ENCODE results near the gene MAGI2.
A peak's percentile ranks its signal among the peaks of the same experiment; 100 is the strongest.

MAGI2 gene

DNA sequence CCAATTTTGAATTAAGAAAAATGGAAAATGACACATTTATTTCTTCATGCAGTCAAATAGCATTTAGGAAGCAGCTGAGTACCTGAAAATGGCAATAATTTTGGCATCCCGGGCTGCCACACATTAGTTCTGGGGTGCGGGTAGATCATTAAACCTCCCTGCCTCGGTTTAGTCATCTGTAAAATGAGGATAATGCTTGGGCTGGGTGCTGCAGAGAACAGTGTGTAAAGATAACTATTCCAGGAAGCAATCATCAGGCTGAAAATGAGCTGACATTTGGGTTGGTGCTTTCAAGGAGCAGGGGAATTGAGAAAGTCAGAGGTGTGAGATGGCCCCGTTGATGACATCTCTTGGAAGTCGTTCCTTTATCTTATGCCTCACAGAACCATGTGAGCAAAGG lies 887.7 kb downstream of the MAGI2 start:
- Histone ChIP-seq H3K9me3 (ENCODE audit: control insufficient read depth, low read length) (no peaks in the 10 kb centered on the region), H3K18ac (ENCODE audit: low read depth in 1 of 2, low read length in 2 of 2) (peak overlapping the region in 1 of 2 experiments; percentile 34), H2BK5ac (ENCODE audit: low read depth, low read length, poor library complexity, severe bottlenecking) (no peak overlapping the region), H3K36me3 (ENCODE audit: control insufficient read depth in 1 of 2, insufficient read depth in 2 of 2, low read depth in 1 of 2, low read length in 2 of 2) (no peaks in the 10 kb centered on the region), H2BK120ac (ENCODE audit: low read depth, low read length) (no peak overlapping the region), H3K23ac (ENCODE audit: low read length in 2 of 2) (no peak overlapping the region), H2BK12ac (ENCODE audit: low read length in 2 of 2) (no peak overlapping the region), H2AFZ (ENCODE audit: low read depth, low read length) (no peak overlapping the region), H3K9ac (ENCODE audit: low read length) (no peak overlapping the region), H2BK15ac (ENCODE audit: low read depth, poor library complexity, severe bottlenecking) (no peak overlapping the region), H4K8ac (ENCODE audit: low read length) (no peak overlapping the region), H2AK5ac (ENCODE audit: low read length, severe bottlenecking) (no peak overlapping the region), H3K4me1 (ENCODE audit: control insufficient read depth, insufficient read depth, low read depth, low read length) (no peaks in the 10 kb centered on the region), H3K4me2 (ENCODE audit: low read length, poor library complexity, severe bottlenecking) (no peak overlapping the region), H4K91ac (ENCODE audit: low read length) (no peak overlapping the region), H3K4ac (ENCODE audit: low read depth in 1 of 2, low read length in 2 of 2) (no peak overlapping the region), H3K4me3 (ENCODE audit: insufficient read depth in 1 of 2, low read depth in 1 of 2, low read length in 2 of 2) (no peak overlapping the region), H3K27ac (ENCODE audit: low read length, poor library complexity, severe bottlenecking) (no peak overlapping the region), H3K79me1 (replicated peaks; ENCODE audit: low read length, poor library complexity, severe bottlenecking) (no peaks in the 10 kb centered on the region), H3K27me3 (ENCODE audit: control insufficient read depth in 1 of 2, insufficient read depth in 1 of 2, low read length in 2 of 2) (no peaks in the 10 kb centered on the region), H3K14ac (ENCODE audit: low read length in 2 of 2) (no peak overlapping the region)
- DNase-seq, result no peak
- WGBS, result 56% methylated on average over 5 of the region's 5 CpGs

- Histone ChIP-seq H4K91ac (ENCODE audit: low read length) (no peak overlapping the region), H3K27me3 (ENCODE audit: control insufficient read depth in 1 of 2, insufficient read depth in 1 of 2, low read length in 2 of 2) (no peaks in the 10 kb centered on the region), H3K14ac (ENCODE audit: low read length in 2 of 2) (no peak overlapping the region), H2AK5ac (ENCODE audit: low read length, severe bottlenecking) (no peak overlapping the region), H3K27ac (ENCODE audit: low read length, poor library complexity, severe bottlenecking) (no peak overlapping the region), H3K9me3 (ENCODE audit: control insufficient read depth, low read length) (no peaks in the 10 kb centered on the region), H2BK120ac (ENCODE audit: low read depth, low read length) (no peak overlapping the region), H4K8ac (ENCODE audit: low read length) (no peak overlapping the region), H3K4me1 (ENCODE audit: control insufficient read depth, insufficient read depth, low read depth, low read length) (no peaks in the 10 kb centered on the region), H2AFZ (ENCODE audit: low read depth, low read length) (no peak overlapping the region), H3K23ac (ENCODE audit: low read length in 2 of 2) (no peak overlapping the region), H3K79me1 (replicated peaks; ENCODE audit: low read length, poor library complexity, severe bottlenecking) (no peaks in the 10 kb centered on the region), H2BK5ac (ENCODE audit: low read depth, low read length, poor library complexity, severe bottlenecking) (no peak overlapping the region), H3K4me2 (ENCODE audit: low read length, poor library complexity, severe bottlenecking) (no peak overlapping the region), H3K4ac (ENCODE audit: low read depth in 1 of 2, low read length in 2 of 2) (no peak overlapping the region), H2BK12ac (ENCODE audit: low read length in 2 of 2) (no peak overlapping the region), H2BK15ac (ENCODE audit: low read depth, poor library complexity, severe bottlenecking) (no peak overlapping the region), H3K9ac (ENCODE audit: low read length) (no peak overlapping the region), H3K4me3 (ENCODE audit: insufficient read depth in 1 of 2, low read depth in 1 of 2, low read length in 2 of 2) (no peak overlapping the region), H3K36me3 (ENCODE audit: control insufficient read depth in 1 of 2, insufficient read depth in 2 of 2, low read depth in 1 of 2, low read length in 2 of 2) (no peaks in the 10 kb centered on the region), H3K18ac (ENCODE audit: low read depth in 1 of 2, low read length in 2 of 2) (peak overlapping the region in 1 of 2 experiments; percentile 34)
- peak; percentile 18 for DNase-seq
- WGBS, result 13% methylated on average over 5 of the region's 5 CpGs
These were observed 890.3 kb downstream of the MAGI2 start for GRCh38 chr7:78563191-78563590.

GRCh38 chr7:78562191-78562590 lies 891.3 kb downstream of the MAGI2 start:
- Histone ChIP-seq H2BK120ac (ENCODE audit: low read depth, low read length) (no peak overlapping the region), H3K4me3 (ENCODE audit: insufficient read depth in 1 of 2, low read depth in 1 of 2, low read length in 2 of 2) (no peak overlapping the region), H4K91ac (ENCODE audit: low read length) (no peak overlapping the region), H2BK15ac (ENCODE audit: low read depth, poor library complexity, severe bottlenecking) (no peak overlapping the region), H4K8ac (ENCODE audit: low read length) (no peak overlapping the region), H3K27ac (ENCODE audit: low read length, poor library complexity, severe bottlenecking) (no peak overlapping the region), H3K9ac (ENCODE audit: low read length) (no peak overlapping the region), H3K79me1 (replicated peaks; ENCODE audit: low read length, poor library complexity, severe bottlenecking) (no peaks in the 10 kb centered on the region), H3K14ac (ENCODE audit: low read length in 2 of 2) (no peak overlapping the region), H2AK5ac (ENCODE audit: low read length, severe bottlenecking) (no peak overlapping the region), H3K36me3 (ENCODE audit: control insufficient read depth in 1 of 2, insufficient read depth in 2 of 2, low read depth in 1 of 2, low read length in 2 of 2) (no peaks in the 10 kb centered on the region), H3K27me3 (ENCODE audit: control insufficient read depth in 1 of 2, insufficient read depth in 1 of 2, low read length in 2 of 2) (no peaks in the 10 kb centered on the region), H3K4ac (ENCODE audit: low read depth in 1 of 2, low read length in 2 of 2) (no peak overlapping the region), H3K23ac (ENCODE audit: low read length in 2 of 2) (no peak overlapping the region), H2AFZ (ENCODE audit: low read depth, low read length) (no peak overlapping the region), H3K4me1 (ENCODE audit: control insufficient read depth, insufficient read depth, low read depth, low read length) (no peaks in the 10 kb centered on the region), H2BK5ac (ENCODE audit: low read depth, low read length, poor library complexity, severe bottlenecking) (no peak overlapping the region), H3K4me2 (ENCODE audit: low read length, poor library complexity, severe bottlenecking) (no peak overlapping the region), H2BK12ac (ENCODE audit: low read length in 2 of 2) (no peak overlapping the region), H3K18ac (ENCODE audit: low read depth in 1 of 2, low read length in 2 of 2) (no peak overlapping the region), H3K9me3 (ENCODE audit: control insufficient read depth, low read length) (no peaks in the 10 kb centered on the region)
- peak; percentile 52 for DNase-seq

DNA sequence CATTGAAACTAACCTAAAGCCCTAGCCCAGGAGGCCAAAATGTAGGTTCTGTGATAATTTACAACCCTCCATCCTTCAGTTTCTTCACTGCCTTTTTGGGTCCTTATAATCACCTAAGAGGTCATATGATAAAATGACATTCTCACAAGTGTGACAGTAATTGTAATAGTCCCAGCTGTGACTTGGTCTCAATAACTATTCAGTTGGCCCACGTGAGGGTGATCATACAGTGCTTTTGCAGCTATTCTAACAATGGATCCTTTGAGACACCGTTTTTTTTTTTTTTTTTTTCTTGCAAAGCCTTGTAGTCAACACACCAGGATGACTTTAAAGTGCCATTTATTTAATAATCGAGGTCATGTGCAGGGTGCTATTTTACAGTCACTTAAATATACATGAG lies 894.9 kb downstream of the MAGI2 start:
- H4K8ac ChIP-seq (ENCODE audit: low read length), result no peak overlapping the region
- DNase-seq, result no peak
- H3K14ac ChIP-seq (ENCODE audit: low read length in 2 of 2), result no peak overlapping the region
- no peak overlapping the region for H2BK15ac ChIP-seq (ENCODE audit: low read depth, poor library complexity, severe bottlenecking)
- no peaks in the 10 kb centered on the region for H3K36me3 ChIP-seq (ENCODE audit: control insufficient read depth in 1 of 2, insufficient read depth in 2 of 2, low read depth in 1 of 2, low read length in 2 of 2)
- H3K9me3 ChIP-seq (ENCODE audit: control insufficient read depth, low read length), result no peaks in the 10 kb centered on the region
- no peak overlapping the region for H2AK5ac ChIP-seq (ENCODE audit: low read length, severe bottlenecking)
- H3K4me1 ChIP-seq (ENCODE audit: control insufficient read depth, insufficient read depth, low read depth, low read length), result no peaks in the 10 kb centered on the region
- H2BK12ac ChIP-seq (ENCODE audit: low read length in 2 of 2), result no peak overlapping the region
- H3K4ac ChIP-seq (ENCODE audit: low read depth in 1 of 2, low read length in 2 of 2), result no peak overlapping the region
- H3K18ac ChIP-seq (ENCODE audit: low read depth in 1 of 2, low read length in 2 of 2), result no peak overlapping the region
- H3K23ac ChIP-seq (ENCODE audit: low read length in 2 of 2), result no peak overlapping the region
- H3K27ac ChIP-seq (ENCODE audit: low read length, poor library complexity, severe bottlenecking), result no peak overlapping the region
- H3K4me2 ChIP-seq (ENCODE audit: low read length, poor library complexity, severe bottlenecking), result no peak overlapping the region
- H3K79me1 ChIP-seq (replicated peaks; ENCODE audit: low read length, poor library complexity, severe bottlenecking), result no peaks in the 10 kb centered on the region
- no peak overlapping the region for H3K4me3 ChIP-seq (ENCODE audit: insufficient read depth in 1 of 2, low read depth in 1 of 2, low read length in 2 of 2)
- H4K91ac ChIP-seq (ENCODE audit: low read length), result no peak overlapping the region
- 76% methylated on average over 2 of the region's 3 CpGs for WGBS
- H2BK5ac ChIP-seq (ENCODE audit: low read depth, low read length, poor library complexity, severe bottlenecking), result no peak overlapping the region
- H2BK120ac ChIP-seq (ENCODE audit: low read depth, low read length), result no peak overlapping the region
- H3K9ac ChIP-seq (ENCODE audit: low read length), result no peak overlapping the region
- no peak overlapping the region for H2AFZ ChIP-seq (ENCODE audit: low read depth, low read length)
- no peaks in the 10 kb centered on the region for H3K27me3 ChIP-seq (ENCODE audit: control insufficient read depth in 1 of 2, insufficient read depth in 1 of 2, low read length in 2 of 2)
